ENCODE data around the gene PHF19.

PHF19 gene

DNA sequence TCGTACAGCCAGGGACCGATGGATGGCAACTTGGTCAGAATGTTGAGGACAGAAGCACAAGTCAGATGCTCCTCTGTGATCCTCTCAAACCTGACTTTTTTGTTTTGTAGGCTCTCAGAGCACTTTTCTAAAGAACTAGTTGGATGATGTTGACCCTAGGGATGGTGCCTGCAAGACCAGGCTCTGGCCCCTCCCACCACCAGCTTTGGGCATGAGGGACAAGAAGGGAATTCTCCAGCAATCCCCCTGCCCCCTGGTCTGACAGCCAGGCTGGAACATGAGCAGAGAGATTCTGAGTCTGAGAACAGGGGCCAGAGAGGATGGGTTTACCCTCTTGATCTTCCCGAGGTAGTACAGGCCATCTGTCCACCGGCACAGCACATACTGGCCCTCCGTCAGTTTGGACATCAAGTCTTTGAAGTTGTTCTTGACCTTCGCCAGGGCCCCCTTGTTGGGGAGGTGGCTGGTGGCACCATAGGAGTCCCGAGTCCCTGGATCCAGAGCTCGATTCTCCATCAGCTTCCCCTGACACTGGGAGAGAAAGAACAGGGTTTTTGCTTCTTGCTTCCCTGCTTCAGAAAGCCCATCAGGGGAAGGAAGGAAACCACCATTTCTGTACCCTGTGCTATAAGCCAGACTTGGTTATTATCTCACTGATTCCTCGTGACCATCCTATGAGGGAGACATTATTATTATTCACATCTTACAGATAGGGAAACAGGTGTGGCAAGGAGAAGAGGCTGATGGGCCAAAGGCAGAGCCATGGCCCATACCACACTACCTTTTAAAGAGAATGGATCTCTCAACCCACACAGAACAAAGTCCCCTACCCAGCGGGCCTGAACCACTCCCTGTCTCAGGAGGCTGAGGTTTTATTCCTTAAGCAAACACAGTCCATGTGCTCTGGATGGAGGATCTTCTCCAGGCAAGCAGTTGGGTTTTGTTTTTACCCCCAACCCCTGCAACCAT is 2.5 kb downstream of the PHF19 start:
- in situ Hi-C loops (cut with MboI; ENCODE audit: low sequenced_read_pairs) = no loop called here

DNA sequence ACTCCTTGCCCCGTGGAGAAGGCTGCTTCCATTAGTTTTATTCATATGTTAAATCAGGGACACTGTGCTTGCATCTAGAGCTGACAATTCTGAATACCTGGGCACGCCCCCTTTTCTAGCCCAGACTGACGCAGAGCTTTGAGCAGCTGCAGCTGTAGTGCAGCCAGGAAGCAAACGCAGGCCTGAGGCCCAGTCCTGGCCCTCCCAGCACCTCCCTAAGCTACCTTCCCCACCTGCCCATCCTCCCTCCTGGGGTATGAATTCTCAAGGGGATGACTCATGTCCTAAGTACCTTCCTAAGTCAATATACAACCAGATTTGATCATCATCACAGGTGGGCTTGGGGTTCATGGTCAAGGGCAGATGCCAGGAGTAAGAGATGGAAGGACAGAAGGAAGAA is 3.5 kb downstream of the PHF19 start:
- in situ Hi-C loops (cut with MboI; ENCODE audit: low sequenced_read_pairs) = no loop called here

DNA sequence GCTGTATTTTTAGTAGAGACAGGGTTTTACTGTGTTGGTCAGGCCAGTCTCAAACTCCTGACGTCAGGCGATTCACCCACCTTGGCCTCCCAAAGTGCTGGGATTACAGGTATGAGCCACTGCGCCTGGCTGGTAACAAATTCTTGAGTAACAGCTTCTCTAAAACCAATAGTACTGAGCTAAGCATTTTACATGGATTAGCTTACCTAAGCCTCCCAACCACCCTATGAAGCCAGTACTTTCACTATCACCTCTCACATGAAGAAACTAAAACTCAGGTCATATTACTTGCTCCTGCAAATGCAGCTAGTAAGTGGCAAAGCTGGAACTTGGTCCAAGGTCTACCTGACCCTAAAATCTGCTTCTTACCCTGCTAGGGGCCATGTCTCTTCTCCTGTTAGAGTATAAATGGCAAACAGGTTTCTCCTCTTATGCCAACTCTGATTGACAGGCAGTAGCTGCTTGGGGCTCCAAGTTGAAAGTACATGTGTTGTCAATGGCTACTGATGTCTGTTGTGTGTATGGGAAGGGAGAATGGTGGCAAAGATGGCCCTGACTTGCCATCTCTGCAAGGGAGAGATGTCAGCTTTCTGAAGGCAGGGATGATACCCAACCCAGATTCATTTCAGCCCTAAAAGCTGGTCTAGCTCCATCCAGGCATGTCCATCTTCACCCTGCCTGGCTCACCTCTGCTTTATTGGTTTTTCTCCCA is 4.0 kb downstream of the PHF19 start:
- in situ Hi-C loops (cut with MboI; ENCODE audit: low sequenced_read_pairs) = no loop called here

DNA sequence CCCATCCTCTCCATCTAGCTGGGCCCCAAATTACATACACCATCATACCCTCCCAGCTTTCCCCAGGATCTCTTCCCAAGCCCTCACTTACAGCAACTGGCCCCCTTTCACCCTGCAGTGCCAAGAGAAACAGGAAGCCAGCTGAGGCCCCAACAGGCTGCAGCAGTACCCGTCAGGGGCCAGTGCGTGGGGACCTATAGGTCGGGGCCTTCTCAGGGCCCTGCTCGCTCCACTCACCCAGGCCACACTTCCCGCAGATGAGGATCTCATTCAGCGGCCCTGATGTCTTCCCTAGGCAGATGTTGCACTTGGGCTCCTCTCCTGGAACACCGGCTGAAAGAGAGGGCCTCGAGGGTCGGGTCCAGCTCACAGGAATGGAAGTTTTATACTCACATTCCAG is 6.8 kb downstream of the PHF19 start:
- in situ Hi-C loops (cut with MboI; ENCODE audit: low sequenced_read_pairs) = no loop called here

DNA sequence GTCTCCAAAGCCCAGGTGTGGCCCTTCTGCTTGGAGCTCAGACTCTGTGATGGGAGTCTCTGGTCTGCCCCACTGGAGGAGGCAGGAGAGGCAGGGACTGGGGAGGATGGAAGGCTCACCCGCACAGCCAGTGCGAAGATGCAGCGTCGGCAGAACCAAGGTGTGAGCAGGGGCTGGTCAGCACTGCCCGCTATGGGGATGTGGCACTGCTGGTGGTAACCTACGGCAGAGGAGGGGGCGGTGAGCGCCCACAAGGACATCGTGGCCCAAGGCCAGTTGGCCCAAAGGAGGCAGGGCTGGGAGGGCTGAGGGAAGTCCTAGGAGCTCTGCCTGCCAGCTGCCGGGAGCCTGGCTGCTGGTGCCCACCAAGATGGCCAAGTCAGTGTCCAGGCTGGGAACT is 7.3 kb downstream of the PHF19 start:
- in situ Hi-C loops (cut with MboI; ENCODE audit: low sequenced_read_pairs) = no loop called here

DNA sequence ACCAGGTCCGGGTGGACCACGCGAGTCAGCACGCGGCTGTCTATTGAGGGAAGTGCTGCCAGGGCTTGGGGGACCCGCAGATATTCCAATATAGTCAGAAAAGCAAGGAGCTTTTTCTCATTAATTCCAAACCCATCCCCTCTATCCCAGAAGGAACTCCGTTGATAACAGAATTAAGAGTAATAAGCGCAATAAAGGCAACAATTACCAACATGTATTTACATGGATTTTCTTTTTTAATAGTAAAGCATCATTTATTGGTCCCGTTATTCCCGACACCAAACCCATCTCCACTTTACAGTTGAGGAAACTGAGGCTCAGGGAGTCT is 7.7 kb downstream of the PHF19 start:
- in situ Hi-C loops (cut with MboI; ENCODE audit: low sequenced_read_pairs) = no loop called here

DNA sequence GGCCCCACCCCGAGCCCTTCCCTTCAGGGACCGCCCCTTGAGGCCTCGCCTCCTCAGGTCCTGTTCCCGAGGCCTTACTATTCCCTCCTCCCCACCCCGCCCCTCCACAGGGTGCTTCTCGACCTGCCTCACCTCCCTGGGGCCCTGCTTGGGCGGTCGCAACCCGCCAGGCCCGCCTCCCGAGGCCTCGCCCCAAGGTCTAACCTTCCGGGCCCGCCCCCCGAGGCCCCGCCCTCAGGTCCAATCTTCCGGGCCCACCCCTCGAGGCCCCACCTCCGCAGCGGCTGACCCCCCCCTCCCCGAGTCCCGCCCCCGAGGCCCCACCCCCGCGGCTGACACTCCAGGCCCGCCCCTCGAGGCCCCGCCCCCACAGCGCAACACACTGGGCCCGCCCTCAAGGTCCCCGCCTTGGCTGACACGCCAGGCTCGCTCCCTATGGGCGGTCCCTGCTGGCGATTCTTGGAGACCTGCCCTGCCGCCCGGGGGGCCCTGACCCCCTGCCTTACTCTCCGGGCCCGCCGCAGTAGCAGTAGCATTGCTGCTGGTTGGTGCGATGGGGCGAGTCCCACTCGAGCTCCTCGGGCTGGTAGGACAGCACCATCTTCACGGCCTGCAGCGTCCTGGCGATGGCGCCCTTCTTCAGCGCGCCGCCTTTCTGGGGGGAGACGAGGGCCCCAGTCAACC is 8.2 kb downstream of the PHF19 start:
- in situ Hi-C loops (cut with MboI; ENCODE audit: low sequenced_read_pairs) = no loop called here

DNA sequence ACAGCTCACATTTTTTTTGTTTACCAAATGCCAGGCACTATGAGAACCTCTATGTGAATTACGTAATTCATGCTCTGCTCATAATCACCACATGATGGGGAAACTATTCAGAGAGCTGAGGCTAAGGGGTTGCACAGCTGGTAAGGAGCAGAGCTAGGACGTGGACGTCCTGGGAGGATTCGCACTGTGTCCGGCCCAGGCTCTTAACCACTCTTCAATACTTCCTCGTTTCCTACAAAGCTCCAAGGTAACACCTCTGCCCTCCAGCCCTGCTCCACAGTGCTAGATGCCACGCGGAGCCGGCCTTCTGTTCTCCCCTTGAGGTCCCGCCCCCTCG is 8.7 kb downstream of the PHF19 start:
- in situ Hi-C loops (cut with MboI; ENCODE audit: low sequenced_read_pairs) = no loop called here

DNA sequence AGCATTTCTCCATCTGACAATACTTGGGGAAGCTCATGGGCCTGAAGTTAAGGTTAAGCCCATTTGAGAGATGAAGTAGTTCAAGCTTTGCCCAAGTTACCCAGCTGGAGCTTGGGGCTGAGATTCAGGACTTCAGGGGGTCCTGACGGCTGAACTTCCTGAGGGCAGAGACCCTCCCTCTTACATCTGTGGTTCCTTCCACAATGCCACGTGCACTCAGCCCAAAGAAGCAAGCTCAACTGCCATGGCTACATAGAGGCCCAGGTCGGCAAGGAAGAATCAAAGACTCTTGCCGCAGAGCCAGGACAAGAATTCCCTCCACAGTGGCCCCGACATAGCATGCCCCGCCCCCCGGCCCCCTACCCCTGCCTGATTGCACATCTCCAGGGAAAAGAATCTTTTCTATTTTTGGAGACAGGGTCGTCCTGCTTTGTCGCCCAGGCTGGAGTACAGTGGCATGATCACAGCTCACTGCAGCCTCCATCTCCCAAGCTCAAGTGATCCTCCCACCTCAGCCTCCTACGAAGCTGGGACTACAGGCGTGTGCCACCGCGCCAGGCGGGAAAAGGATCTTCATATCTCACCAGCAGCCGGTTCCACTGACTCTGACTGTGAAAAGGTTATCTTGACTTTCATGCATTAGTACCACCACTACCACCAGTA is 9.2 kb downstream of the PHF19 start:
- in situ Hi-C loops (cut with MboI; ENCODE audit: low sequenced_read_pairs) = no loop called here

DNA sequence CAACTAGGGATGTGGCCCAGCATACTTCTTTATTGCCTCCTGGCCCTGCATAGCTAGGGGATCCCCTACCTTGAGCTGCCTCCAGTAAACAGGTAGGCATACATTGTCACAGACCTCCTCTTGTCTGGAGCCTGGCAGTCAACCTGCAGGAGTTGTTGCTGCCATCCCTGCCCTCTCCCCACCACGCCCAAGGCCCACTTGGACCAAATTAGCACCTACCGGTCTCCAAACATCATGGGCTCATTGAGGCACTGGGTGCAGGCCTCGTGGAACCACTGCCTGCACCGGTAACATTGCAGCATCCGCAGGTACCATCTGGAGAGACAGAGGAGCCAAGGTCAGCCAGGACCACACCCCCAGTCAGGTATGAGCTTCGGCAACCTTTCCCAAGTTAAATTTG is 10.3 kb downstream of the PHF19 start:
- in situ Hi-C loops (cut with MboI; ENCODE audit: low sequenced_read_pairs) = no loop called here

DNA sequence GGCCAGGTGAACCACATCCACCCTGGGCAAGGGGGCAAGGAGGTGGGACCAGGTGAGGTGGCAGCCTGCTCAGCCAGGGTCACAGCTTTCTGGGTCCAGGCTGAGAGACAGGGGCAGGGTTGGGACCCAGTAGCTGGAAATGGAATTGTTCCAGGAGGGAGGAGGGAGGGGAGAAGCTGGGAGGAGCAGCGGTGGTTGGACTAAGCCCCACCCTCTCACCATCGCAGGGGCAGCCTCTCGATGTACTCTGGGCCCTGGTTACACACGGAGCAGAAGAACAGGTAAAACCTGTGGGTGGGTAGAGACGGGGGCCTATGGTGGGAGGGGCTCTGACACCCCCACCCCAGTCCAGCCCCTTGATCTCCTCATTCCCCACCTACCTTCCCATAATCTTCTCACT is 11.2 kb downstream of the PHF19 start:
- in situ Hi-C loops (cut with MboI; ENCODE audit: low sequenced_read_pairs) = no loop called here

DNA sequence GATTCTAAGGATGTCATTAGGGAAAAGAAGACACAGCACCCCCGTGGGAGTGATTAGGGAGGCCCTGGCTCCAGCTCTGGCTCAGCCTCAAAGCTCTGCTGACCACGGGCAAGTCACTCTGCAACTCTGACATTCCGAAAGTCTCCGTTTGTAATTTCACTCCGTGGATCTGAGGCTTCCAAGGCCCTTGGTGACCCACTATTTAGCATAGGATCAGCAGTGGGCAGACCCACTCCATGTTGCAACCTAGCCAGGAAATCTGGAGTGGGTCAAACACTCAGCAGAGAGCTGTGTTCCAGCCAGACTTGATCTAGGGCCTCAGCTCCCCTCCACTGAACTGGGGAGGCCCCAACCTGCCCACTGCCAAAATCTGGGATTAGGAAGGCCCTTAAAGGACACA is 11.8 kb downstream of the PHF19 start:
- in situ Hi-C loops (cut with MboI; ENCODE audit: low sequenced_read_pairs) = no loop called here

DNA sequence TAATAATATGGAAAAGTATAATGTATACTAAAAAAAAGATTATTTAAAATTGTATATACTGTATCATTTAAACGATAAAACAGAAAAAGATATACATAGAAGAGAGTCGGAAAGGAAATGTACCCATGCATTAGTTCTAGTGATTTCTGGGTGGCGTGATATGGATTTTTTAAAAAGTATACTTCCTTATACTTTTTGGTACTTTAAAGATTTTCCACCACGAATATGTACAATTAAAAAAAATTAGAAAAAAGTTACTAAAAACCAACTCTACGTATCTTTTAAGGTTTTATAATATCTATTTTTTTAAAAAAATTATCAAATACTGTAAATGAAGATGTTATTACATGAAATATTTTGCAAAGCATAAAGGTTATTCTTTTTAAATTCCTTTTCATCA is 12.3 kb downstream of the PHF19 start:
- in situ Hi-C loops (cut with MboI; ENCODE audit: low sequenced_read_pairs) = no loop called here

DNA sequence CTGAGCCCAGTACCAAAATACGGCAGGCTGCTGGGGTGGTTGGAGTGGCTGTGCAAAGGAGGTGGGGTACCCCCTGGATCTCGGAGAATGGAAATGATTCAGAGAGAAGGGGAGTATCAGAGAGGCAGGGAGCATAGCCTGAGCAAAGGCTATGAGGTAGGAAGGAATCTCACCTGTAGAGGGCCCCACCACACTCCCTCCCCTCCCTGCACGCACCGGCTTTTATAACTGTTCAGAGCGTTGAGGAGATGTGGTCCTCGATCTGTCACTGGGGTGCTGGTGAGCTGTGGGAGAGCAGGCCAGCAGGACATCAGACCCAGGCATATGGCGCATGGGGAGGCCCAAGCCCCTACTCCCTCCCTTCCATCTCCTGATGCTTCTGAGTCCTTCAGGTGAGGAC is 13.2 kb downstream of the PHF19 start:
- in situ Hi-C loops (cut with MboI; ENCODE audit: low sequenced_read_pairs) = no loop called here

DNA sequence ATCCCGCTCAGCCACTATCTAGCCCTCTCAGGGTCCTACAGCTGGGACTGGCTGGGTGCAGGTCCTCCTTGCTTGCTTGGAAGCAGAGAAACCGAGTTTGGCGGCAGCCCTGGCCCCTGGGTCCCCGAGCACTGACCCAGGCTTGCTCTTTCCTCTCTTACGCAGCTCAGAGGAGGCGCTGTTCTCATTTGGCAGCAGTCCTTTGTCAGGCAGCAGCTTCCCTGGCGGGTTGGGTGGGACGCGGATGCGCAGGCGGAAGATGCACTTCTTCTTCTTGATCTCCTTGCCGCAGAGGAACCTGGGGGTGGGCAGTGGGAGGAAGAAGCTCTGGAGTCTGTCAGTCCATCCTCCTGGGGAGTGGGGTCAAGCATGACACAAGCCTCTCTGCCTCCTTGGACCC is 14.5 kb downstream of the PHF19 start:
- in situ Hi-C loops (cut with MboI; ENCODE audit: low sequenced_read_pairs) = no loop called here

DNA sequence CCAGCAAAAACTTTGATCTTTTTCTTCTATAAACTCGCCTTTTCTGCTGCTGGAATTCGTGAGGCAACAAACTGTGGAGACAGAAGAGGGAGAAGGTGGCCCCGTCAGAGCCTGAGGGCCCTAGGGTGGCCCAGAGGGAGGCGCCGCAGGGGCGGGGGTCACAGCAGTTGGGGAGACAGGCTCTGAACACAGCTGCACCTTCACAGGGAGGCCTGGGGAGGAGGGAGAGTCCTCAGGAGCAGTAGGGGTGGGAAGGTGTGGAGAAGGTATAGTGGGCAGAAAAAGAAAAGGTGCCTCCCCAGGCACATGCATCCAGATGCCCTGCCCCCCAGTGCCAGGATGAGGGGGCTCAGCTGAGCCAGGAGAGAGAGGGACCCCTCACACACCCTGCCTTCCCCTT is 15.1 kb downstream of the PHF19 start:
- in situ Hi-C loops (cut with MboI; ENCODE audit: low sequenced_read_pairs) = no loop called here

DNA sequence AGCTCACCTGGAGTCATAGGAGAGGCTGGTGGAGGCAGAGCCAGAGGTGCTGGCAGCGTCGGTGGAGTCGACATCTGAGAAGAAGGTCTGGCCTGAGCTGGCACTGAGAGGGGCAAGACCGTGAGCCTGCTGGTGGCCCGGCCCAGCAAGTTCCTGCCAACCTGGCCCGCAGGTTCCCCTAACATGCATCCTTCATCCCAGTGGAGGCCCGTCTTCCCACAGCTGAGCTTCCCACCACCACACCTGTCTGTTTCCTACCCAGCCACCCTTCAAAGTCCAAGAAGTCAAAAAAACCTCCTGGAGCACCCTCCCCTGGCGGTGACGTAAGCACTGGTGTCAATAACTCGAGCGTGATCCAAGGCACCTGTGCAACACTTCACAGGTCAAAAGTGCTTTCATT is 16.9 kb downstream of the PHF19 start:
- in situ Hi-C loops (cut with MboI; ENCODE audit: low sequenced_read_pairs) = no loop called here

DNA sequence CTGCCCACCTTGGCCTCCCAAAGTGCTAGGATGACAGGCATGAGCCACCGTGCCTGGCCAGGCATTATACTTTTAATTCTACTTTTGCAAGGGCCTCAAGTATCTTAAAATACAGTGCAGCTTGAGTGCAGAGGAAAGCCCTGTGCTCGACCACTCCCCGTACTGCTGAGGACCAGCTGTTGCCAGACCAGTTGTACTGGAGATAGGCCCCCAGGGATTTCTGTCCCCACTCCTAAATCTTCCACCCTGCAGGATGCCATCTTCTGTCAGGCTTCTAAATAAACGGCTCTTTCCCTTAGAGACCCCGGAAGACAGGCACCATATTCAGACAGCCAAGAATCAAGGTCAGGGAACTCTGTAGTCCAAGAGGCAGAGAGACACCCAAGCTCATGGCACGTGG is 17.6 kb downstream of the PHF19 start:
- in situ Hi-C loops (cut with MboI; ENCODE audit: low sequenced_read_pairs) = no loop called here

DNA sequence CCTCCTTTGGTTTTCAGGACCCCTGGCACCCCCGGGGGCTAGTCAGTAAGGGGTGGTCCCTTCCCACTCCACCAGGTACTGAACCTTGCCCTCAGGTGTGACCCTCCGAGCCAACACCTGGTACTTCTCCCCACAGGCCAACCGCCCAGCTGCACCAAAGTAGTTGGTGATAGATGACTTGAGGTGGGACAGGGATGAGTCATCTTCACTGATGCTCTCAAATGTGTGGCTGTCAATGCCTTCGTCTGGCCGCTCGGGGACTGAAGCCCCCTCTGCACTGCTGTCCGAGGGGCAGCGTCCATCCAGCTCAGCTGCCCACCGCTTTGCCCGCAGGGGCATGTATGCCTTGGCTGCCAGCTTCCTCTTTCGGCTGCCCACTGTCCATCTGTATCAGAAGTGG is 19.1 kb downstream of the PHF19 start:
- in situ Hi-C loops (cut with MboI; ENCODE audit: low sequenced_read_pairs) = no loop called here

DNA sequence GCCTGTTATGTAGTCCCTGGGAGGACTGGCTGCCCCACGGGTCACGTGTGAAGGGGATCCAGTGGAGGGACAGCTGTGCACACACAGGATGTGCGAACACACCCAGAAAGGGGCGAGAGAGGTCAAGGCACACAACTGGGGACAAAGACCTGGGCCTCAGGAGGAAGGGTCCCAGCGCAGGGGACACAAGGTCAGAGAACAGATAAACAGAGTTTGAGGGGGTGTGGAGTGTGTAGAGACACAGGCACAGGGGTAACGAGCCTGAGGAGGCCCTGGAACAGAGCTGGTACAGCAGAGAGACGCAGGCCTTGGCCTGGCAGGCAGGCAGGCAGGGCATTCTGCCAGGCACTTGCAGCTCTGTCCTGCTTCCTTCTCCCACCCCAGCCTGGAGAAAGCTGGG is 19.5 kb downstream of the PHF19 start:
- in situ Hi-C loops (cut with MboI; ENCODE audit: low sequenced_read_pairs) = no loop called here

DNA sequence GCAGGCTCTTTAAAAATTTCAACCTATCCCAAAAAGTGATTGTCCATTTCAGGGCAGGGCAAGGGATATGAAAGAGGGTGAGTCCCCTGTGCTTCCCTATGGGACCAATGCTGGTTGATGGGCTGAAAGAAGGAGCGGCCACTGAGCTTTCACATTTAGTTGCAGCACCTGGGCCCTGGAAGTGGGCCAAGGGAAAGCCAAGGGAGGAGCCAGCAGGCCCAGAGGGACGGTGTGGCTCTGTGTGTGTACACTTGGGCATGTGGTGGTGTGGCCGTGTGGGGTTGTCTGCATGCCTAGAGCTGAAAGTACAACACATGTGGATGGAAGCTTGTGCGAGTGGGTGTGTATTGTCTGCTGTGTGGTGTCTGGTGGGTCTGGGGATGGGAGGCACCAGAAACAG is 20.3 kb downstream of the PHF19 start:
- in situ Hi-C loops (cut with MboI; ENCODE audit: low sequenced_read_pairs) = no loop called here
